ENCODE results near the gene GGTLC1.

Gene GGTLC1

DNA sequence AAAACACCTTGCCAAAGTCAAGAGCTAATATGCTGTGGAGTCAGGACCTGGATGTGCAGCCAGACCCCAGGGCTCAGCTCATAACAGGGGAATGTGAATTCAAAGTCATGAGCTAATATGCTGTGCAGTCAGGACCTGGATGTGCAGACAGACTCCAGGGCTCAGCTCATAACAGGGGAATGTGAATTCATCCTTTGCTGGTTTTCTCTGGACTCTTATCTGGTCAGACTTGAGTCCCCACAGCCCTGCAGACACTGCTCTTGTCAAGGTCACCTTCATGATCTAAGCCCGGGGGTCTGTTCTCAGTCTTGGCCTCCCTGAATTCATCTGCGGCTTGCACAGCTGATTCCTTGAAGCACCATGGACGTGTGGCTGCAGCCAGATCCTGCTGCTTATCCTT is 19.2 kb upstream of the GGTLC1 start:
- TF ChIP-seq, protein P1, sequence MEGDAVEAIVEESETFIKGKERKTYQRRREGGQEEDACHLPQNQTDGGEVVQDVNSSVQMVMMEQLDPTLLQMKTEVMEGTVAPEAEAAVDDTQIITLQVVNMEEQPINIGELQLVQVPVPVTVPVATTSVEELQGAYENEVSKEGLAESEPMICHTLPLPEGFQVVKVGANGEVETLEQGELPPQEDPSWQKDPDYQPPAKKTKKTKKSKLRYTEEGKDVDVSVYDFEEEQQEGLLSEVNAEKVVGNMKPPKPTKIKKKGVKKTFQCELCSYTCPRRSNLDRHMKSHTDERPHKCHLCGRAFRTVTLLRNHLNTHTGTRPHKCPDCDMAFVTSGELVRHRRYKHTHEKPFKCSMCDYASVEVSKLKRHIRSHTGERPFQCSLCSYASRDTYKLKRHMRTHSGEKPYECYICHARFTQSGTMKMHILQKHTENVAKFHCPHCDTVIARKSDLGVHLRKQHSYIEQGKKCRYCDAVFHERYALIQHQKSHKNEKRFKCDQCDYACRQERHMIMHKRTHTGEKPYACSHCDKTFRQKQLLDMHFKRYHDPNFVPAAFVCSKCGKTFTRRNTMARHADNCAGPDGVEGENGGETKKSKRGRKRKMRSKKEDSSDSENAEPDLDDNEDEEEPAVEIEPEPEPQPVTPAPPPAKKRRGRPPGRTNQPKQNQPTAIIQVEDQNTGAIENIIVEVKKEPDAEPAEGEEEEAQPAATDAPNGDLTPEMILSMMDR (IDR thresholded peaks at IDR 0.05; ENCODE audit: low read depth, low read length), result no peak
- in situ Hi-C loops (cut with HindIII; ENCODE audit: low sequenced_read_pairs), result no loop called here

DNA sequence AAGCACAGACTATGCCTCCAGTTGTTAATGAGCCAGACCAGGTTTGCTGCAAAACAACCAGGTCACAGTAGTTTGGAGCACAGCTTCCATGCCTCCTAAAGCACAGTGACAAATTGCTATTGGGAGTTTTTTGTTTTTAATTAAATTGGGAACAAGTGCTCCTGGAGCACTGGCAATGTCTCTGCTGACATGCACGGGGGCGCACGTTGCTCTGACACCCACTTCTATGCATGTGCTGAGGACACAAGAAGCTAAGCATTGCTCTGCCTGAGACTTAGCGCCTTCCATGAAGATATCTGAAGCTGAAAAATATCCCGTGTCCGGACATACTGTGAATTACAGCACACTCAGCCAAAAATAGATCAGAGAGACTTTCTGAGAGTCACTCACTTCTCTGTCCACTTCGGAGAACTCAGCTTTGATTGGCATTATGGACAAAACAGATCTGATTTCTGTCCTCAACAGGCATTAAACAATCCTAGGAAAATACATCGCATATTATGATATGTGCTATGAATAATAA is 18.6 kb upstream of the GGTLC1 start:
- no peak for DNase-seq (ENCODE audit: low read depth, low spot score)
- in situ Hi-C loops (cut with HindIII; ENCODE audit: low sequenced_read_pairs), result no loop called here
- TF ChIP-seq, protein P1 (IDR thresholded peaks at IDR 0.05; ENCODE audit: low read depth, low read length), result no peak
- no peak overlapping the region for H3K4me3 ChIP-seq (ENCODE audit: low read depth, low read length)

More for the DNA sequence above, 19.2 kb upstream of the GGTLC1 start:
- H3K4me3 ChIP-seq (ENCODE audit: low read depth, low read length), result no peak overlapping the region
- no peak for DNase-seq (ENCODE audit: low read depth, low spot score)

DNA sequence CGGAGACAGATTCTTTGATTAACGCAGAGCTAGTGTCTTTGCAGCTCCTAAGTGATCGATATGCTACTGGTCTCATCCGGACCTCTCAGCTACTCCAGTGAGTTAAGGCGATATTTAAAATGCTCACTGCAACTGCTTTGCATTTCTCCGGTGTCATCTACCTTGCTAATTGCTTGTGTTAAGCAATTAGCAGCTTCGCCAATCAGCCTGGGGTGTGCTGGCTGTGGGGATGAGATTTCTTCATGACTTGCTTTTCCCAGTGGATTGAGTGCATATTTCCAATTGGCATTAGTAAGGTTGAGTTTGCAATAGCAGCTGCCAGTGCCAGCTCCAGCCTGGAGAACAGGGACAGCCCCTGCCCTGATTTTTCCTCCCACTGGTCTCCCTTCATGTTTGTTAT is 18.0 kb upstream of the GGTLC1 start:
- no peak for DNase-seq (ENCODE audit: low read depth, low spot score)
- TF ChIP-seq, protein P1 (IDR thresholded peaks at IDR 0.05; ENCODE audit: low read depth, low read length), result no peak
- in situ Hi-C loops (cut with HindIII; ENCODE audit: low sequenced_read_pairs), result no loop called here
- H3K4me3 ChIP-seq (ENCODE audit: low read depth, low read length), result no peak overlapping the region

DNA sequence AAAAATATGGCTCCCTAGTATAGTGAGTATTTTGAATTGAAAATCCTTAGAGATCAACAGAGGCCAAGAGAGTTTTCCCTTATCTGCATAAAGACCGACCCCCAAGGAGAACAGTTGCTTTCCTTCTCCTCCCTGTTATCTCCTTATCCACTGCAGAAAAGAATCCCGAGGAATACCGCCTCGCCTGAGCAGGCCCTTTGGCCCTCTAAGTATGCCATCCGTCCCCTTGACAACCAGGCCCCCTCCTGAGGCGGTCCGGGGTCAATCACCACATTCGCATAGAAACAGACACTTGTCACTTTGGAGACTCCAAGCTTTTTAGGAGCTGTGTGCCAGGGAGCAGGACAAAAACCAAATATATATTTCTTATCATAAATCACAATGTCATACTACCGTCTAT is 15.9 kb upstream of the GGTLC1 start:
- H3K4me3 ChIP-seq (ENCODE audit: low read depth, low read length), result no peak overlapping the region
- in situ Hi-C loops (cut with HindIII; ENCODE audit: low sequenced_read_pairs), result no loop called here
- TF ChIP-seq, protein P1 (IDR thresholded peaks at IDR 0.05; ENCODE audit: low read depth, low read length), result no peak
- DNase-seq (ENCODE audit: low read depth, low spot score), result no peak

DNA sequence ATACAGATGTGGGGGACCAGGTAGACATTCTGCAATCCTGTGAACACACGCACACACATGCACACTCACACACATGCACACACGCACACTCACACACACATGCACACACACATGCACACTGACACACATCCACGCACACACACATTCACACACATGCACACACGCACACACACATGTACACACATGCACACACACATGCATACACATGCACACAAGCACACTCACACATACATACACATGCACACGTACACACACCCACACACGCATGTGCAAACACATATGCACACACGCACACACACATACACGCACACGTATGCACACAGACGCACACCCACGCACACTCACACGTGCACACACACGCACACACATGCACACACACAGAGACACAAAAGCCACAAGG is 14.3 kb upstream of the GGTLC1 start:
- DNase-seq (ENCODE audit: low read depth, low spot score), result no peak
- H3K4me3 ChIP-seq (ENCODE audit: low read depth, low read length), result no peak overlapping the region
- in situ Hi-C loops (cut with HindIII; ENCODE audit: low sequenced_read_pairs), result no loop called here
- TF ChIP-seq, protein P1 (IDR thresholded peaks at IDR 0.05; ENCODE audit: low read depth, low read length), result no peak

DNA sequence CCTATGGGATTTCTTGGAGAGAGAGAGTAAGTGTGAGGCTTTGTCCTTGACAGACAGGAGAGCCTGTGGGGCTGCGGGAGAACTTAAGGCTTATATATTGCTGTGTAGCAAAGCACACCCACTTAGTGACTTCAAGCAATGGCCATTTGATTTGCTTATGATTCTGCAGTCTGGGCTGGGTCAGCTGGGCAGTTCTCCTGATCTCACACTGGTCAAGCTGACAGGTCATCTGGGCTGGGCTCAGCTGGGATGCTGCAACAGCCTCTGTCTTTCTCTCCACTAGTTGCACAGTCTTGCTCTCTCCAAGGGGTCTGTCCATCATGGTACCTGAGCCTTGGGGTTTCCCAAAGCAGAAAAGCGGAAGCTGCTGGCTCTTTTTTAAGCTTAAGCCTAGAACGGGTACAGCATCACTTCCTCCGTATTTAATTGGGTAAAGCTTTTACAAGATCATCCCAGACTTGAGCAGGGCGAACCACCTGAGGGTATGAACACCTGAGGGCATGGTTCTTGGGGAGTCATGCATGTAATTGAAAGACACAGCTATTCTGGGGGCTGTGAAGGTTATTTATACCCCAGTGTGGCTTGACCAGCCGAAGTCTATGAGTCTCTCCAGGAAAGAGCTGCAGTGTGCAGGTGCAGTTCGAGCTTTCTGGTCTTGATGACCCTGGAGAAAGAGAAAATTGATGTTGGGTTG is 13.3 kb upstream of the GGTLC1 start:
- no peak overlapping the region for H3K4me3 ChIP-seq (ENCODE audit: low read depth, low read length)
- no peak for DNase-seq (ENCODE audit: low read depth, low spot score)
- in situ Hi-C loops (cut with HindIII; ENCODE audit: low sequenced_read_pairs), result no loop called here
- TF ChIP-seq, protein P1 (IDR thresholded peaks at IDR 0.05; ENCODE audit: low read depth, low read length), result no peak
